ENCODE measurements around the gene CCN5. TPM values are rescaled to one million over a fixed set of nuclear protein-coding genes. Genes with fewer than 3 reads are reported as not detected.

Gene CCN5
- total and polyA plus RNA-seq, 2 of the 8 experiments (the other 6 are each of a cell fraction or from before 2014, with no cell fraction given): not detected

DNA sequence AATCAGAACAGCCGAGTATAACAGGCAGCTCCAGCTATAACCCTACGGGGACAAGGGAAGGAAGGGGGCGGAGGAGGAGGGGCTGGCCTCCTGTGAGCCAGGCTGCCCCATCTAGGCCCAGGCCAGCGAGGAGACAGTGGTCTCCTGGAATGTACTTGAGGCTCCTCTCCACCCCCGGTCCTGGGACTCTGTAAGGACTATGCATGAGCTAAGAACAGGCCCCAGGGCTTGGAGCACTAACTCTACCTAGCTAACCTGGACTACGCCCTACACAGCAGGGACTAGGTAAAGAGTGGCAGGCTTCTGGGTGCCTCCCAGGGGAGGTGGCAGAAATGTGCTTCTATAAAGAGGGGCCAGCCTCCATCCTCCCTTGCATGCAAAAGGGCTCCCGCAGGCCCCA, 39.4 kb downstream of the CCN5 start (continued):
- TF ChIP-seq CBX8 (IDR thresholded peaks at IDR 0.05; ENCODE audit: borderline replicate concordance, low read depth, low read length): no peak
- TF ChIP-seq CHD1 (IDR thresholded peaks at IDR 0.05; ENCODE audit: low read depth, low read length): no peak
- TF ChIP-seq FOSL1 (IDR thresholded peaks at IDR 0.05; ENCODE audit: insufficient read depth, low read depth, low read length): no peak
- TF ChIP-seq CREB1 (IDR thresholded peaks at IDR 0.05): no peak
- TF ChIP-seq POLR2A (IDR thresholded peaks at IDR 0.05; ENCODE audit: control extremely low read depth in 1 of 2, low read depth in 2 of 2, low read length in 2 of 2): no peak
- TF ChIP-seq BRCA1 (IDR thresholded peaks at IDR 0.05; ENCODE audit: low read depth, low read length): no peak
- TF ChIP-seq, protein P1, sequence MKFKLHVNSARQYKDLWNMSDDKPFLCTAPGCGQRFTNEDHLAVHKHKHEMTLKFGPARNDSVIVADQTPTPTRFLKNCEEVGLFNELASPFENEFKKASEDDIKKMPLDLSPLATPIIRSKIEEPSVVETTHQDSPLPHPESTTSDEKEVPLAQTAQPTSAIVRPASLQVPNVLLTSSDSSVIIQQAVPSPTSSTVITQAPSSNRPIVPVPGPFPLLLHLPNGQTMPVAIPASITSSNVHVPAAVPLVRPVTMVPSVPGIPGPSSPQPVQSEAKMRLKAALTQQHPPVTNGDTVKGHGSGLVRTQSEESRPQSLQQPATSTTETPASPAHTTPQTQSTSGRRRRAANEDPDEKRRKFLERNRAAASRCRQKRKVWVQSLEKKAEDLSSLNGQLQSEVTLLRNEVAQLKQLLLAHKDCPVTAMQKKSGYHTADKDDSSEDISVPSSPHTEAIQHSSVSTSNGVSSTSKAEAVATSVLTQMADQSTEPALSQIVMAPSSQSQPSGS (IDR thresholded peaks at IDR 0.05; ENCODE audit: low read length): no peak

Measured in H1 (cell line).